NCI-H1436 treated with DMSO at 0.1 percent for 48 hours (cell line): ENCODE measurements around the gene APBB2.
"Not testable (repeated sequence)": the region's sequence is repeated elsewhere in the genome, so short reads cannot be mapped to it uniquely, and the experiment has no call there.

ENCODE experiments used
- DNase-seq: peaks from one replicate; lab custom pipeline; 2025; lab: John Stamatoyannopoulos, UW

APBB2 gene

GRCh38 chr4:41015016-41015675 lies 199.2 kb downstream of the APBB2 start:
- no peak for DNase-seq

DNA sequence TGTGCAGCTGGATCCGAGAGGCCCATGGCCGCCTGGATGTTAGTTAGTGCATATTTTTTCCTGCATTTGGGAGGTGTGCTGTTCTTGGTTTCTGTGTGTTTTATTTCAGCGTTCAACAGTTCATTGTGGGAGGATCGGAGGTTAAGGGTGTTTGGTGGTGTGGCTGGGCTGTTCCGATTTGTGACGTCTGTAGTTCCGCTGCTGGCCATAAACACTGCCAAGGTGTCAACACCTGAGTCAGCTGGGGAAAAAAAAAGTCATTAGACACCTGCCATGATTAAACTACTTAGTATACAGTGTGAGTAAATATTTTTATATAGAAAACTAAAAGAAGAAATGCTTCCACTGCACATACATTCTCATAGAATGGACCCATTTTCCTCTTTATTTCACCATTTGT lies 200.2 kb downstream of the APBB2 start:
- DNase-seq = no peak

GRCh38 chr4:41013746-41014145 lies 200.6 kb downstream of the APBB2 start:
- no peak for DNase-seq

DNA sequence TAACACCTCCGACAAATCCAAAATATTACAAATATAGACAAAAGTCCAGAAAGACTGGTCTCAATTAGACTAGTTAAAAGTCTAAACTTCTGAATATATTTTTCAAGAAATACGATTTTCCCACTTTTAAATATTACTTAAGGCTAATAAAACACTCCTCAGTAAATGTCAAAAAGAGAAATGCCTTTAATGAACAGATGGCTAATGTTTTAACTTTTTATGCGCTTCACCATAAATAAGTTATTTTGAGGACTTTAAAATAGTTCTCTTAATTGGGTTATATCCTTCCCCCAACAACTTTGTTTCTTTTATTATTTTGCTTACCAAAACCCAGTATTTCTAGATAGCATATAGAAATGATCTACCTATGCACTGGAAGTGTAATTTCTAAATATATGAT lies 201.4 kb downstream of the APBB2 start:
- DNase-seq = no peak

- no peak for DNase-seq
These were observed 202.0 kb downstream of the APBB2 start for GRCh38 chr4:41012293-41012692.

GRCh38 chr4:41009411-41009810 lies 204.9 kb downstream of the APBB2 start:
- DNase-seq = no peak

DNA sequence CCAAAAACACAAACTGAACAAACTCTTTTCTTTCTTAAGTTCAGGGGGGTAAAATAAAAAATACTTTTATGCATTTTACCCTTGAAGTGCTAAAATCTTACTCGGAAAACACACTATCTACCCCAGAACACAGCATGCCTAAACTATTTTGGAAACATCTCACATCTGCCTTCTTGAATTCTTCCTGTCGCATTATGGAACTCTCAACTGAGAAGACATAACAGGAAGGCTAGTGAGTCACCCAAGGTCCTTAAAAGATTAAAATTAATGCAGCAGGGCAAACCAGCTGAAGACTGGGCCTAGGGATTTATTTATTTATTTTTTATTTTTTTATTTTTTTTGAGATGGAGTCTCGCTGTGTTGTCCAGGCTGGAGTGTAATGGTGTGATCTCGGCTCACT lies 208.2 kb downstream of the APBB2 start:
- no peak for DNase-seq

GRCh38 chr4:41002309-41002708 lies 212.0 kb downstream of the APBB2 start:
- DNase-seq = no peak

DNA sequence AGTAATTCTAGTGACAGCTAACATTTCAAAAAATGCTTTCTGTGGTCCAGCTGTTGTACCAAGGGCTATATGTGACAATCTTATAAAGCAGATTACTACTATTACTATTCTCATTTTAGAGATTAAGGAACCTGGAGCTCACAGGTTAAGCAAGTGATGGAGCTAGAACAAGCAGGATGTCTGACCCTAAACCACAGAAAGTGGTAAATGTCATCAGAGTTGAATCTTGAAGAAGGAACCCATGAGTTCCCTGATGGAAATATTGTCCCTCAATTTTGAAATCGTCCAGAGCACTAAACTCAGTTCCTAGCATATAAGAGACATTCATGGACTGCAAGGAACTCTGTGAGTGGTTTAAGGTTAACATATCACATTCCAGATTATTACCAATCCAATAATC lies 214.0 kb downstream of the APBB2 start:
- DNase-seq = no peak

DNA sequence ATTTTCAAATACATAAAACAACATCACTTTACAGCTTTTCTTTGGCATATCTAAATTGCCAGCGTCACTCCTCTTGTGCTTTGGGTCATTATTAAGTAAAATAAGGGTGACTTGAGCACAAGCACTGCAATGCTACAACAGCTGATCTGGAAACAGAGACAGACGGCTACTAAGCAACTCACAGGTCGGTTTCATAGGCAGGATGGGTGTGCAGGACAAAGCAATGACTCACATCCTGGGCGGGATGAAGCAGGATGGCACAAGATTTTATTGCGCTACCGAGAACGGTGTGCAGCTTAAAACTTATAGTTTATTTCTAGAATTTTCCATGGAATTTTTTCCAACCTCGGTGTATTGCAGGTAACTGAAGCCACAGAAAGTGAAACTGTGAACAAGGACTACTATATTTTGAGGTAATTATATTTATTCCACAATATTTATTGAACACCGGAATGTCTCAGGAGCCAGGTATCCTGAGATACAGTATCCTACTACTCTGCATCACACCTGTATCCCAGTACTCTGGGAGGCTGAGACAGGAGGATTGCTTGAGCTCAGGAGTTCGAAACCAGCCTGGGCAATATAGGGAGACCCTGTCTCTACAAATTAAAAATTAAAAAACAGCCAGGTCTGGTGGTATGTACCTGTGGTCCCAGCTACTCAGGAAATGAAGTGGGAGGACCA lies 215.5 kb downstream of the APBB2 start:
- no peak for DNase-seq

- no peak for DNase-seq
These were observed 218.5 kb downstream of the APBB2 start for GRCh38 chr4:40995850-40996249.

GRCh38 chr4:40994321-40994720 lies 220.0 kb downstream of the APBB2 start:
- not testable (repeated sequence) for DNase-seq

GRCh38 chr4:40993296-40993693 lies 221.0 kb downstream of the APBB2 start:
- DNase-seq = not testable (repeated sequence)

DNA sequence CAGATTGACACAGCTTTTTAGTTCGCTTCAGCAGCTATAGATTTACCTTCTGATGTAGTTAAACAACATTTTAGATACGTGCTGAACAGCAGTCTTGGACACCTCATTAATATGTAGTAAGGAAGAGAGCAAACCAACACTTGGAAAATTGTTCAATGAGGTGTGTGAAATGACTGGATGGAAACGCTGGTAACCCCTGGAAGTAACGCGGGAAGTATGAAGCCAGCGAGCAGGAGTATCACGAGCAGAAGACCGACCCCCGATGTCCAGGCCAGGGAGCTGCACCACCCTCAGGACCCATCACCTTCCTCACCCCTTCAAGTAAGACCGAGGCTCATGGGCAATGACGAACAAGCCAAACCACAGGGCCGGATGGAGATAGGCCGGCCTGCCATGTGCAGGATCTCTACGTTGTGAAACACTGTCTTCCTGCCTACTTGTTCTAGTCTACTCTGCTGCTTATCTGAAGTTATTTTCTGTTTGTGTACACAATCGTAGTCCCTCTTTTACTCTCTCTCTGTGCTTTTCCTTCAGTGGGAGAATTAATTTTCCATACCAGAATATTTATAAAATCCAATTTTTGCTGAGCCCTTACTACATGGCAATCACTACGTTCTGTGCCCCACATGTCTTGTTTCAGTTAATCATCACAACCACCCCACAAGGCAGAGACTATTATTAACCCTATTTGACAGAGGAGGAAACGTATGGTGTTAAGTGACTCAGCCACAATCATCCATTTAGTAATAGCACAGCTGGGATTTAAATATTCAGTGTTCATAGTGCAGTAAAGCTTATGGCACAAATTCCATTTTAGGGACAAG lies 221.7 kb downstream of the APBB2 start:
- DNase-seq = no peak

GRCh38 chr4:40991908-40992307 lies 222.4 kb downstream of the APBB2 start:
- no peak for DNase-seq

DNA sequence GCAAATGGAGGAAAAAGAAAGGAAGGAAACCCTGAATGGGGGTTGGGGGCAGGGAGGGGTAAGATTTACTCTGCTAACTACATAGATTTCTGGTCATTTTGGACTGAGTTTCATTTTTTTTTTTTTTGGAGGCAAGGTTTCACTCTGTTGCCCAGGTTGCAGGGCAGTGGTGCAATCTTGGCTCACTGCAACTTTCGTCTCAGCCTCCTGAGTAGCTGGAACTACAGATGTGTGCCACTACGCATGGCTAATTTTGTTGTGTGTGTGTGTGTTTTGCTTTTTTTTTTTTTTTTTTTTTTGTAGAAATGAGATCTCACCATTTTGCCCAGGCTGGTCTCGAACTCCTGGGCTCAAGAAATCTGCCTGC lies 223.5 kb downstream of the APBB2 start:
- no peak for DNase-seq

- DNase-seq = no peak
These were observed 224.0 kb downstream of the APBB2 start for GRCh38 chr4:40990236-40990898.

GRCh38 chr4:40987151-40987550 lies 227.2 kb downstream of the APBB2 start:
- DNase-seq = no peak

GRCh38 chr4:40986375-40986774 lies 228.0 kb downstream of the APBB2 start:
- no peak for DNase-seq

- no peak for DNase-seq
These were observed 230.3 kb downstream of the APBB2 start for GRCh38 chr4:40984051-40984450.

- no peak for DNase-seq
These were observed 233.9 kb downstream of the APBB2 start for GRCh38 chr4:40980318-40980883.

DNA sequence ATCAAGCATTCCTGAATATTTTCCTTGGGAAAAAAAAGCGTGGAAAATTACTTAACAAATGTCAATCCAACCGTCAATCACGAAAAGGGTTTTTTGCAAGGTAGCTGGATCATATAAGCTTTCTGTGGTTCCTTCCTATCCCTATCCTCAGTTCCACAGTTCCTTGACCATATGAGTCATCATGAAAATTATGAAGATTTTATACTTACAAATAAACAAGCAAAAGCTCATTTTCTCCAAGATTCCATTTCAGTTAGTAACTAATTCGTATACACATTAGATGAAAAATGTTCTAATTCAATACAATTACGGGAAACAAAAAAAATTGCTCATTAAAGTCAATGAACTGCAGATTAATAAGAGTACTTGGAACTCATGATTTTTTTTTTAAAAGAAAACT lies 235.8 kb downstream of the APBB2 start:
- no peak for DNase-seq
